ENCODE measurements around the gene KIF6.

The KIF6 gene

DNA sequence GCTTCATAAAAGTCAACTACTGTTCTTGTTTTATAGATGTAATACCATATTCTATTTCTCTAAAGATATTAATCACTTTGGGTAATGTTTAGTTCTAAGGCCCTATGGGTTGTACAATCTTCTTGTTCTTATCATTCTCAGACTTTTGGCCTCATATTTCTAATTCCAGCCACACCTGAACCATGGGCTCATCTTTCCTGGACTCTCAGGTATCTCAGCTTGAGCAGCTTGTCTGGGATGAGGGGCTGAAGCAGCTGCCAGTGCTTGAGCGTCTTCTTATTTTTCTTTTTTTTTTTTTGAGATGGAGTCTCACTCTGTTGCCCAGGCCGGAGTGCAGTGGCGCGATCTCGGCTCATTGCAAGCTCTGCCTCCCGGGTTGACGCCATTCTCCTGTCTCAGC, 150.2 kb downstream of the KIF6 start:
- H3K4me2 ChIP-seq (ENCODE audit: low read depth, low read length, poor library complexity, severe bottlenecking) = no peak overlapping the region
- H3F3A ChIP-seq (ENCODE audit: insufficient read depth) = no peaks in the 10 kb centered on the region
- H3K9ac ChIP-seq (ENCODE audit: low read length) = no peak overlapping the region
- H3K27me3 ChIP-seq (ENCODE audit: low read length) = no peaks in the 10 kb centered on the region
- H2AFZ ChIP-seq (ENCODE audit: low read depth, low read length, severe bottlenecking) = no peak overlapping the region
- no peaks in the 10 kb centered on the region for H4K20me1 ChIP-seq (ENCODE audit: low read depth, low read length)
- no peaks in the 10 kb centered on the region for H3K36me3 ChIP-seq (ENCODE audit: low read length)
- H3K9me3 ChIP-seq (ENCODE audit: insufficient read depth, low read length) = no peaks in the 10 kb centered on the region
- no peaks in the 10 kb centered on the region for H3K9me2 ChIP-seq (replicated peaks; ENCODE audit: insufficient read depth, low read length)
- H3K79me2 ChIP-seq (ENCODE audit: insufficient read depth, low read length) = no peaks in the 10 kb centered on the region
- H3K27ac ChIP-seq (ENCODE audit: low read depth, low read length) = no peak overlapping the region
- no peak for TF ChIP-seq EZH2phosphoT487 (conservative IDR thresholded peaks at IDR 0.05; ENCODE audit: low read length)
- TF ChIP-seq, protein P1, sequence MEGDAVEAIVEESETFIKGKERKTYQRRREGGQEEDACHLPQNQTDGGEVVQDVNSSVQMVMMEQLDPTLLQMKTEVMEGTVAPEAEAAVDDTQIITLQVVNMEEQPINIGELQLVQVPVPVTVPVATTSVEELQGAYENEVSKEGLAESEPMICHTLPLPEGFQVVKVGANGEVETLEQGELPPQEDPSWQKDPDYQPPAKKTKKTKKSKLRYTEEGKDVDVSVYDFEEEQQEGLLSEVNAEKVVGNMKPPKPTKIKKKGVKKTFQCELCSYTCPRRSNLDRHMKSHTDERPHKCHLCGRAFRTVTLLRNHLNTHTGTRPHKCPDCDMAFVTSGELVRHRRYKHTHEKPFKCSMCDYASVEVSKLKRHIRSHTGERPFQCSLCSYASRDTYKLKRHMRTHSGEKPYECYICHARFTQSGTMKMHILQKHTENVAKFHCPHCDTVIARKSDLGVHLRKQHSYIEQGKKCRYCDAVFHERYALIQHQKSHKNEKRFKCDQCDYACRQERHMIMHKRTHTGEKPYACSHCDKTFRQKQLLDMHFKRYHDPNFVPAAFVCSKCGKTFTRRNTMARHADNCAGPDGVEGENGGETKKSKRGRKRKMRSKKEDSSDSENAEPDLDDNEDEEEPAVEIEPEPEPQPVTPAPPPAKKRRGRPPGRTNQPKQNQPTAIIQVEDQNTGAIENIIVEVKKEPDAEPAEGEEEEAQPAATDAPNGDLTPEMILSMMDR (IDR thresholded peaks at IDR 0.05; ENCODE audit: insufficient read depth, low read length, poor library complexity, severe bottlenecking) = no peak
- H3K4me3 ChIP-seq (ENCODE audit: insufficient read depth, low read length, poor library complexity, severe bottlenecking) = no peak overlapping the region

DNA sequence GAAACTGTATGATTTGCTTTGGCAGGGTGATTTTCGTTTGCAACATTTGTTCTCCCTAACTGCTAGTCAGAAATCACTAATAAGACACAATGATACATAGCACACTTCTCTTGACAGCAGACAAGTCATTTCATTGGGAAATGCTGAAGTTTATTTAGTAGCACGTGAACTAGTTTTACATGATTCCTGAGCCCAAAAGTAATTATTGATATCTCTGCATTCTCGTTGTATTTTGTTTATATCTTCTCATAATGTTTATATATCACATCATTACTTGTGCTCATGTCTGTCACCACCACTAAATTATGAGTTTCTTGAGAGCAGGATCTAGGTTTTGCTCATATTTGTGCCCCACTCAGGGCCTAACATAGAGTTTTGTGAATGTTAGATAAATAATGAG, 151.7 kb downstream of the KIF6 start:
- no peak overlapping the region for H3K27ac ChIP-seq (ENCODE audit: low read depth, low read length)
- no peaks in the 10 kb centered on the region for H3K9me2 ChIP-seq (replicated peaks; ENCODE audit: insufficient read depth, low read length)
- H3K9me3 ChIP-seq (ENCODE audit: insufficient read depth, low read length) = no peaks in the 10 kb centered on the region
- no peak overlapping the region for H3K9ac ChIP-seq (ENCODE audit: low read length)
- H3K36me3 ChIP-seq (ENCODE audit: low read length) = no peaks in the 10 kb centered on the region
- H2AFZ ChIP-seq (ENCODE audit: low read depth, low read length, severe bottlenecking) = no peak overlapping the region
- no peak for TF ChIP-seq EZH2phosphoT487 (conservative IDR thresholded peaks at IDR 0.05; ENCODE audit: low read length)
- TF ChIP-seq, protein P1 (IDR thresholded peaks at IDR 0.05; ENCODE audit: insufficient read depth, low read length, poor library complexity, severe bottlenecking) = no peak
- no peak overlapping the region for H3K4me2 ChIP-seq (ENCODE audit: low read depth, low read length, poor library complexity, severe bottlenecking)
- H3K79me2 ChIP-seq (ENCODE audit: insufficient read depth, low read length) = no peaks in the 10 kb centered on the region
- no peaks in the 10 kb centered on the region for H3F3A ChIP-seq (ENCODE audit: insufficient read depth)
- H4K20me1 ChIP-seq (ENCODE audit: low read depth, low read length) = no peaks in the 10 kb centered on the region
- no peaks in the 10 kb centered on the region for H3K27me3 ChIP-seq (ENCODE audit: low read length)
- no peak overlapping the region for H3K4me3 ChIP-seq (ENCODE audit: insufficient read depth, low read length, poor library complexity, severe bottlenecking)

DNA sequence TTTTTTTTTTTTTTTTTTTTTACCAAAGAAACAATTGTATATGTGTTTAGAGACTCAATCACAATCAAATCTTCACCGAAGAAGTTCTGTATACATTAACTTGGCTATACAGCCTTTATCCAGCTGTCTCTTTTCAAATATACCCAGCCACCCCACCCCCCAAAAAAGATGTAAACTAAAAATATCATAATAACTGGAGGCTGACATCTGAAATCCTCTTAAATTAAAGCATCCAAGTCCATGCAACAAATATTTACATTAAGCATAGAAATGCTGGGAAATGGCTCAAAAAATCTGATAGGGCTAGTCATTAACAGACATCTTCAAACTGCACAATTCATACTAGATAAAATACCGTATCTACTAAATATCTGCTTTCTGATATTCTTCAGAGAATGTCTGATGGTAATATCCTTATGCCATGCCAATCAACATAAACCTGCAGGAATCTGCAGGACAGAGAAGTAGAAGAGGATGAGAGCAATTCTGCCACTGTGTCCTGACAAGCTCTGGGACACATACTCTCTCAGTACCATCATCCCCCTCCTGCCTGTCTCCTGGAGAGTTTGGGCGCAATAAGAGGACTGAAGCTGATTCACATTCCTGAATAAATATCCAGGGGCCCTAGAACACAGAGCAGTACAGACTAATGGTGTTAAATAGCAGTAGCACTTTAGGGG, 152.4 kb downstream of the KIF6 start:
- no peak overlapping the region for H3K9ac ChIP-seq (ENCODE audit: low read length)
- no peaks in the 10 kb centered on the region for H3K36me3 ChIP-seq (ENCODE audit: low read length)
- no peak overlapping the region for H3K4me2 ChIP-seq (ENCODE audit: low read depth, low read length, poor library complexity, severe bottlenecking)
- H3K4me3 ChIP-seq (ENCODE audit: insufficient read depth, low read length, poor library complexity, severe bottlenecking) = no peak overlapping the region
- H3F3A ChIP-seq (ENCODE audit: insufficient read depth) = no peaks in the 10 kb centered on the region
- no peaks in the 10 kb centered on the region for H4K20me1 ChIP-seq (ENCODE audit: low read depth, low read length)
- H3K79me2 ChIP-seq (ENCODE audit: insufficient read depth, low read length) = no peaks in the 10 kb centered on the region
- H3K27ac ChIP-seq (ENCODE audit: low read depth, low read length) = no peak overlapping the region
- H3K9me2 ChIP-seq (replicated peaks; ENCODE audit: insufficient read depth, low read length) = no peaks in the 10 kb centered on the region
- no peak overlapping the region for H2AFZ ChIP-seq (ENCODE audit: low read depth, low read length, severe bottlenecking)
- no peaks in the 10 kb centered on the region for H3K27me3 ChIP-seq (ENCODE audit: low read length)
- no peaks in the 10 kb centered on the region for H3K9me3 ChIP-seq (ENCODE audit: insufficient read depth, low read length)
- TF ChIP-seq, protein P1 (IDR thresholded peaks at IDR 0.05; ENCODE audit: insufficient read depth, low read length, poor library complexity, severe bottlenecking) = no peak
- no peak for TF ChIP-seq EZH2phosphoT487 (conservative IDR thresholded peaks at IDR 0.05; ENCODE audit: low read length)
